Nephron progenitor cell (in vitro differentiated cells): ENCODE data around the gene LCLAT1.

ENCODE experiments used
- DNase-seq: peaks from one replicate; pipeline ENCODE4 v3.0.0; 2021
- H3K27ac Mint-ChIP-seq: 2 replicates; pipeline ENCODE4 v1.8.0; 2021; ENCODE audit warnings: mild to moderate bottlenecking, moderate library complexity, mixed read lengths
- H3K27me3 Mint-ChIP-seq: 2 replicates; pipeline ENCODE4 v1.8.0; 2021; ENCODE audit warnings: mild to moderate bottlenecking, low read depth, mixed read lengths; ENCODE audit not compliant: poor library complexity
- H3K36me3 Mint-ChIP-seq: 2 replicates; pipeline ENCODE4 v1.8.0; 2021; ENCODE audit warnings: low read depth, mixed read lengths
- H3K4me1 Mint-ChIP-seq: 2 replicates; pipeline ENCODE4 v1.8.0; 2021; ENCODE audit warnings: mixed read lengths
- H3K4me3 Mint-ChIP-seq: 2 replicates; pipeline ENCODE4 v1.8.0; 2021; ENCODE audit warnings: mild to moderate bottlenecking, moderate library complexity, mixed read lengths
- H3K9me3 Mint-ChIP-seq: 2 replicates; pipeline ENCODE4 v1.8.0; 2021; ENCODE audit warnings: mild to moderate bottlenecking, moderate library complexity, mixed read lengths
- CTCF ChIP-seq: fragments of 200-600 bp; sonication (generic); IDR thresholded peaks from 2 replicates; pipeline ENCODE4 v1.5.0; 2021; ENCODE audit warnings: antibody characterized with exemption

LCLAT1 gene

GRCh38 chr2:30500699-30501098, 53.7 kb downstream of the LCLAT1 start:
- no peak for TF ChIP-seq CTCF
- H3K27ac Mint-ChIP-seq: no peak overlapping the region
- H3K36me3 Mint-ChIP-seq: peaks cover 59% of the 10 kb centered on the region
- no peak for DNase-seq
- H3K27me3 Mint-ChIP-seq: no peaks in the 10 kb centered on the region
- H3K4me3 Mint-ChIP-seq: no peak overlapping the region
- H3K9me3 Mint-ChIP-seq: peaks cover 62% of the 10 kb centered on the region
- H3K4me1 Mint-ChIP-seq: peaks cover 16% of the 10 kb centered on the region

GRCh38 chr2:30502310-30502709, 55.3 kb downstream of the LCLAT1 start:
- H3K36me3 Mint-ChIP-seq: peaks cover 45% of the 10 kb centered on the region
- peaks cover 19% of the 10 kb centered on the region for H3K4me1 Mint-ChIP-seq
- H3K27me3 Mint-ChIP-seq: no peaks in the 10 kb centered on the region
- peaks cover 53% of the 10 kb centered on the region for H3K9me3 Mint-ChIP-seq
- TF ChIP-seq CTCF: no peak
- H3K4me3 Mint-ChIP-seq: no peak overlapping the region
- H3K27ac Mint-ChIP-seq: no peak overlapping the region
- no peak for DNase-seq

GRCh38 chr2:30503007-30503694, 56.1 kb downstream of the LCLAT1 start:
- no peak for DNase-seq
- H3K4me3 Mint-ChIP-seq: no peak overlapping the region
- no peak overlapping the region for H3K27ac Mint-ChIP-seq
- peaks cover 45% of the 10 kb centered on the region for H3K36me3 Mint-ChIP-seq
- H3K27me3 Mint-ChIP-seq: no peaks in the 10 kb centered on the region
- peaks cover 54% of the 10 kb centered on the region for H3K9me3 Mint-ChIP-seq
- peaks cover 19% of the 10 kb centered on the region for H3K4me1 Mint-ChIP-seq
- no peak for TF ChIP-seq CTCF

- no peak for DNase-seq
- Mint-ChIP-seq H3K27ac (peak overlapping the region; percentile 75), H3K27me3 (no peaks in the 10 kb centered on the region), H3K4me1 (peaks cover 19% of the 10 kb centered on the region), H3K9me3 (peaks cover 54% of the 10 kb centered on the region), H3K36me3 (peaks cover 45% of the 10 kb centered on the region), H3K4me3 (no peak overlapping the region)
- TF ChIP-seq CTCF: no peak
Observed at GRCh38 chr2:30503695-30504052, 56.6 kb downstream of the LCLAT1 start.

GRCh38 chr2:30504731-30505130, 57.7 kb downstream of the LCLAT1 start:
- peaks cover 44% of the 10 kb centered on the region for H3K36me3 Mint-ChIP-seq

More at GRCh38 chr2:30504731-30505130, 57.7 kb downstream of the LCLAT1 start:
- no peak for DNase-seq
- no peak overlapping the region for H3K4me3 Mint-ChIP-seq
- no peaks in the 10 kb centered on the region for H3K27me3 Mint-ChIP-seq
- H3K4me1 Mint-ChIP-seq: peaks cover 19% of the 10 kb centered on the region
- TF ChIP-seq CTCF: no peak
- H3K27ac Mint-ChIP-seq: peak overlapping the region; percentile 69
- H3K9me3 Mint-ChIP-seq: peaks cover 50% of the 10 kb centered on the region
